Measurements from ENCODE around the gene C17orf67.

The C17orf67 gene, protein sequence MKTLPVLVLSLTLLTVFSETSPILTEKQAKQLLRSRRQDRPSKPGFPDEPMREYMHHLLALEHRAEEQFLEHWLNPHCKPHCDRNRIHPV

DNA sequence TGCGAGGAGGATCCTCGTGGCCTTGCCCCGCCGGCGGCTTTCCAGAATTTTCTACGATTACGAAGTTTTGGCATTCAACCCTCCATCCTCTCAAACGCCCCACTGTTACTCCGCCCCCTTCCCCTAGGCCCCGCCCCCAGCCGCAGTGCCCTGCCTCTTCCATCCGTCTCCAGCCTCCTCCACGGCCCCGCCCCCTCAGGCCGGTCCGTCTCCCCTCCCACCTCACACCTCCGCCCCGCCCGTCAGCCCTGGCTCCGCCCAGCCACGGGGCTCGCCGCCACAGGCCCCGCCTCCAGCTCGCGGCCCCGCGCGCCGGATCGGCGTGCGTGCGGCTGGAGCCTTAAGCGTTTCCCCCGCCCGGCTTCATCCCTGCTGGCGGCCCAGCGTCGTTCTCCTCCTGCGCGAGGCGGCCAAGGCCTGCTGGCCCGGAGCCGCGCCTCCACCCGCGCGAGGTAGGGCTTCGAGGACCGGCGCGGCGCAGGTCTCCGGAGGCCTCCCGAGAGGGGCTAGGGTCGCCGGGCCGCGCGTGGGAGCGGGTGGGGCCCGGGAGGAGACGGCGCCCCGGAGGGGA is at the start of gene C17orf67, which contains the start of gene DGKE:
TSS of gene C17orf67 (minus strand) at position 112 of the 571 bp plus-strand sequence. CDS start 18,110 bp downstream, outside the sequence.
TSS of gene DGKE (plus strand) at position 343 of the 571 bp plus-strand sequence. CDS start 645 bp downstream, outside the sequence.
- FAIRE-seq: no peak

DNA sequence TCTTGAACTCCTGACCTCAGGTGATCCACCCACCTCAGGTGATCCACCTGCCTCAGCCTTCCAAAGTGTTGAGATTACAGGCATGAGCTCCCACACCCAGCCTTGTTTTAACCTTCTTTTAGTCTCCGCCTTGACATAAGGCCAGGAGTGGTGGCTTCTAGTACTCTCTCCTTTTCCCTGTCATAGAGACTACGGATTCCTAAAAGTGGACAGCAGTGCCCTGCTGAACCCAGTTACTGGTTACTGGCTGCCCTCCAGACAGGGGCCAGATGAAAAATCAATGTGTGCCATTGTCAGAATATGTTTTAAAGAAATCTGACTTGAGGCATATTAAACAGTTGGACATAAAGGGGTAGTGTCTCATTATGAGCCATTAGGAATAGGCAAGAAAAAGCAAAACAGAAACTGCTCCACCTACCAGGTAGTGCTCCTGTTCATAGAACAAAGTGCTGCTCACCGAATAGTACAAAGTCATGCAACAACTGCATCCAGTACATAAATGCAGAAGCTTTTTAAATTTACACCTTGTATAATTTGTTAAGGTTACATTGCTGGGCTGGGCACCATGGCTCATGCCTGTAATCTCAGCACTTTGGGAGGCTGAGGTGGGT is 48.1 kb upstream of the C17orf67 start:
- FAIRE-seq: no peak

DNA sequence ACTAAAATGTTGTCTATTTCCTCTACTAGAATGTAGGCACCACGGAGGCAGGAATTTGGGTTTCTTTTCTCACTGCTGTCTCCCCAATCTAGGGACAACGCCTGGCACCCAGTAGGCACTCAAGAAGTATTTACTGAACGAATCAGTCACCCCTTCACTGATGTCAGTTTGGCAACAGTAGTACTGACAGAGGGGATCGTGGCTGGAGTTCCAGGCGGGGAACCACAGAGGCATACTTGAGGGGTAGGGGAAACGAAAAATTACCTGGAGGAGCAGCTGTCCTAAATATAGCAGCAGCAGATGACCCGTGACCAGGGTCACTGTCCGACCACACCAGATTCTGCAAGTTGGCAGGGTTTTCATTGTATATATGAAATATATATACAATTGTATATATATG is 46.9 kb upstream of the C17orf67 start:
- no peak for FAIRE-seq

DNA sequence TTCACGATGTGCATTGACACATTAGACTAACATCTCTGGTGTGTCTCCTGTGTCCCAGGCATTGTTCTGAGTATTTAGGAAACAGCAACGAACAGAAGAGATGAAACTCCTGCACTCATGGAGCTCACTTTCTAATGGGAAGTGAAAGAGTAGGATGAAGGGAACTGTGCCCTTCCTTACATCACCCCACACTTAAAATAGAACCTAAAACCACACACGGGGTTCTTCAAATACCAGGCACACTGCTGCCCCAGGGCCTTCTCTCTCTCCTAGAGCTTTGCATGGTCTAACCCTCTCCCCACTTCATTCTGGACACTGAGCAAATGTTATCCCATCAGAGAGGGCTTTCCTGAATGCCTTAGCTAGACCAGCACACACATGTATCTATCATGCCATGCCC is 46.4 kb upstream of the C17orf67 start:
- FAIRE-seq: no peak

DNA sequence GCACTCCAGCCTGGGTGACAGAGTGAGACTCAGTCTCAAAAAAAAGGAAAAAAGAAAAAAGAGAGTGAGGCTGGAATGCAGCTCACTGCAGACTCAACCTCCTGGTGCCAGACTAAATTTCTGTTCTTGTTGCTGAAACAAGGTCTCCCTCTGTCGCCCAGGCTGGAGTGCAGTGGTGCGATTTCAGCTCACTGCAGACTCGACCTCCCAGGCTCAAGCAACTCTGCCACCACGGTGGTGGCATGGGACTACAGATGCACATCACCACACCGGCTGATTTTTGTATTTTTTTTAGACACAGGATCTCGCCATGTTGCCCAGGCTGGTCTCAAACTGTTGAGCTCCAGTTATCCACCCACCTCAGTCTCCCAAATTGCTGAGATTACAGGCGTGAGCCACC is 45.6 kb upstream of the C17orf67 start:
- FAIRE-seq: no peak

DNA sequence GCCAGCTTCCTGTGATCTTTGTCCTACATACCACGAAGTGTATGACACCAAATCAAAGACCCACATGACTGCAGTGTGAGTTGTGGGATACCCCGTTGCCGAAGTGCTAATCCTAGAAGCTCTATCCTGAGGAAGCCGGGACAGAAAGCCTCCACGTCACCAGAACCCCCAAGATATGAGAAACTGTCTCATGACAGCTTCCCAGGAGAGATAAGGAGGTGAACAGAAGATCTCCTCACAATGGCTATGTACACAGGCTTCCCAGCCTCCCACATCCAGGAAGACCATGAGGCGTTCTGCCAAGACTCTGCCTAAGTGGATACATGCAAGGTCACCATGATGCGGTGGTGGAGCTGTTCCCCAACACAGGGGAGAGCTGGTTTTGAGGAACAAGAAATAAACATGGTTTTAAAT is 43.1 kb upstream of the C17orf67 start:
- FAIRE-seq: no peak

DNA sequence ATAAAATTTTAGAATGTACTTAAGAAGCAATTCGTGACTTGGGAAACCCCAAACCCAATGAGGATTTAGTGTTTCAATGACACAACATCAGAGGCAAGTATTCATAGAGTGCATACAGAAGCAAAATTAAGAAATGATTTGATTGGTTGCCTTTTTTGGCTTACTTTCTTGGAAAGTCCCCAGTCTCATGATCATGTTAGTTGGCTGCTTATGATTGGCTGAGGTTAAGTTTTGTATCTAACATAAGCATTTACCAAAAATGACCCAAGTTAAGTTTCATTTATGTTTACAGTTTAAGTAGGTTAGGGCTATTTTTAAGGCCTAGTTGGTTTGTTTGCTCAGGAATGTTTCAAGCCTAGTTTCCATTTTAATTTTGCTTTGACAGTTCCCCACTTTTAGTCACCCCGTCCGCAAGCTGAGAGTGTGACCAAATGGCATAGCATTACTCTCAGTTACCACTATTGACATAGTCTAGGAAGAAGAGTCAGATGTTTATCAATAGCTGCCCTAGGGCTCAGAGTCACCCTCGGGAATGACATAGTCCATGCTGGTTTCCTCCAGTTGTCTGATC is 36.4 kb upstream of the C17orf67 start:
- FAIRE-seq: no peak

DNA sequence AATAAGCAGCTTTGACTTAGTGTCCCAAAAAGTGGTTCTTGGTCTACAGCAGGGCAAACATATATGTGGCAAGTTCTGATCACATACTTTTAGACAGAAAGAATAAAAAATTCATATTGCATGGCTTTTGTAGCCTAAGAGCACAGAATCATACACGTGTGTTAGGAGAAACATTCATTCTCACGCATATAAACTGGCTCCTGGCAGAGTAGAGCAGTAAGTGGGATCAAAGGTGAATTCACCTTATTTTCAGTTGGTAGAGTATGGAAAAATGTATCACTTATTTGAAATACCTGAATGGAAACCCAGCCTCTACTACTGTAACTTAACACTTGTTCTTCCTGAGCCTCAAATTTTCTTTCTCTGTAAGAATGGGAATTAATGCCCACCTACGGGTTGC is 35.0 kb upstream of the C17orf67 start:
- no peak for FAIRE-seq

DNA sequence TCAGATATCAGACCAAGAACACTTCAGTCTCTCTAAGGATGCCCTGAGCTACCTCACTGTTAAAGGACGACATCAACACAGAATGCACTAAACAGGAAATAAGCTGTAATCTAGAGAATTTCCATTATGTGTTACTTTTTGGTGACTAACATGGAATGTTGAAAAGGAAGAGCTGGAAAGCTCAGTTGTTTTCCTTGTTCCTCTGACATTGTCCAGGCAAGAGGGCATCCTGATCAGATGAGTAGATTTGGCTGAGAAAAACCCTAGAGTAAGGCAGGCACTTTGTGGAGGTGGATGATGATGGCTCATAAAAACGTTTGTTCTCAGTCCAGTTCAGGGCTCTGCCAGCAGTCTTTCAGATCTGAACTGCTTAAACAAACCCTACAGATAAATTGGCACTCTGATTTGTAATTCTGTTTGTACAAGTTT is 34.2 kb upstream of the C17orf67 start:
- FAIRE-seq: no peak

DNA sequence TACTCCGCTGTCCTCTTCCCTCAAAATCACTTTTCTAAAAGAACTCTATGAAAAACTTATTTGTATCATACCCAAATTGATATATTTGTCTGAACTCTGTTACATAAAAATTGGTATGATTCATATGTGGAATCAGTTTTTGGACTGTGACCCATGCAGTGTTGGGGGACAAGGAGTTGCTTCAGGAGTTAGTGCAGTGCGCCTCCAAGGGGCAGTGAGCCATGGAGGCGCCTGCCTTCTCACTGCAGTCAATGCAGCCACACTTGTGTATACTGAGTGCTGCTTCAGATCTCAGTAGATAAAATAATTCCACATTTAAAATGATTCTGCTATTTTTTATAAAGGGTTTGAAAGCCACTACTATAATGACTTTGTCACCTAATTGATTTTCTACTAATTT is 32.8 kb upstream of the C17orf67 start:
- no peak for FAIRE-seq

DNA sequence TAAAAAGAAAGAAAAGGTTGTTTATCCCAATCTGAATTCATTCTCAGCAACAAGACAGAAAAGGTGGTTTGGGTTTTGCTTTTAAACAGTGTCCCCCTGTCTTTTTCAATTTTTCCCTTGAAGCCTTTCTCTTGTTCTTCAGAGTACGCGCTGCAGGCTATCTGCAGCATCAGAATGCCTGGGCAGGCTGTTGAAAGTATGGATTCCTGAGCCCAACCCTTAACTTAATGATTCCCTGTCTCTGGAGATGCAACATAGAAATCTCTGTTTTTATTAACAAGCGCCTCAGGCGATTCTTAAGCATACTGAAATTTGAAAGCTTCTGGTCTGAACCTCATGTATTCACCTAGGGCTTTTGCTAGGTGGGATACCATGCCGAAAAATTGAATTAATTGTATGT is 32.4 kb upstream of the C17orf67 start:
- FAIRE-seq: no peak

DNA sequence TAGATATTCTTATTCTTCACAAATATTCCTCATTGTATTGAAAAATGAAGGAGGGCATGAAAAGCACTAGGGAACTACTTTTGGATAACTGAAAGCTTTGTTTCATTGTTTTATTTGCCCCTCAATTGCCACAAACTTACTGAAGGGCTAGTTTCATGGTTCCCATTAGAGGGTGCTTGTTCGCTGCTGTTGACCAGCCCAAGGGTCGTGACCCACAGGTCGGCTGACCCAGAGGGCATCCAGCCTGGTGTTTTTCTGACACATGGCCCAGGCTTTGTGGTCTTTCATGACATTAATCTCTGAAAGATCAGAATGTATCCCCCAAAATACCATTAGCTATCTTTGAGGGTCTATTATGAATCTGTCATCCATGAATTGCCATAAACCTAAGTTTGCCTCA is 30.3 kb upstream of the C17orf67 start:
- no peak for FAIRE-seq

DNA sequence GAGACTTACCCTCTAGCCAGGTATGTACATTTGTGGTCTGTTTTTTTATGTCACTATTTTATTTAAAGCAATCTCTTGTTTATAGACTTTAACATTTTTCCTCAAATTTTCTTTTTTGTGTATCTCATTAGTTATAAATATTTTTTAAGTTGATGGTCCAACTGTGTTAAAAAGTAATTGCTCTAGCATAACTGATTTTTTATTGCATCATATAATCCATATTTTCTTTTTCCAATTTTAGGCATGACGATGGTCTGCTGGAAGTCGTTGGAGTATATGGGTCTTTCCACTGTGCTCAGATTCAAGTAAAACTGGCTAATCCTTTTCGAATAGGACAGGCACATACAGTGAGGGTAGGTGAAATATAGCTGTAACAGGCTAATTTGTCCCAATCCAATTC is 28.2 kb upstream of the C17orf67 start:
- no peak for FAIRE-seq

DNA sequence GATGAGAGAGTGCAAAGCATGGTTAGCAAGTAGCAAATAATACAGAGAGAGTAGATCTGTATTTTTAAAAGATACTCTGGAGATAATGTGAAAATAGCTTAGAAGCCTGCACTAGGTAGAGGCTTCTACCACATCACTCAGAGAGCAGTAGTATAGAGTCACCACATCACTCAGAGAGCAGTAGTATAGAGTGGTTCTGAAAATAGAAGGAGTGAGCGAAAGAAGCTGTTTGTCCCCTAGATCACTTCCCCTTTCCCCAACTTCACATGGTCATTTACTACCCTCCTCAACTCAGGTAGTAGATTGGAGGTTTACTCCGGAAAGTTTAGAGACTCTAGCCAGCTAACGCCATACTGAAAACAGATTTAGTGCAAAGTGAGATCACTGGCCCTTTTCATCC is 17.3 kb upstream of the C17orf67 start:
- FAIRE-seq: no peak

DNA sequence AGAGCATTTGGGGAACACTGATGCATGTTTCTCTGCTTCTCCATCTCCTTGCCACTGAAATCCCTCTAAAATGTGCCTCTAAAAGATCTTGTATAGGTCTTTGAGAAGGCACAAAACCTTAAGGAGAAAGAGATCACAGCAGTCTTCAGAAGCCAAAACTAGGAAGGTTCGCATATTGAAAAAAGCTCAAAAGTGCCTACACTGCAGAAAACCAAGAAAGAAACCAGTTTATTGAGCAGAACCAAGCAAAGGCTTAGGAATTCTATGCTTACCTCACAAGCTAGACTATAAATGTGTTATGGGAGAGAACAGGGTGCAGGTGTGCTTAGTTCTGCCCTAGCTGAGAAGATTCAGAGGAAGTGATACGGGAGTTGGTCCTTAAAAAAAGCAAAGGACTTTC is 16.9 kb upstream of the C17orf67 start:
- FAIRE-seq: no peak

DNA sequence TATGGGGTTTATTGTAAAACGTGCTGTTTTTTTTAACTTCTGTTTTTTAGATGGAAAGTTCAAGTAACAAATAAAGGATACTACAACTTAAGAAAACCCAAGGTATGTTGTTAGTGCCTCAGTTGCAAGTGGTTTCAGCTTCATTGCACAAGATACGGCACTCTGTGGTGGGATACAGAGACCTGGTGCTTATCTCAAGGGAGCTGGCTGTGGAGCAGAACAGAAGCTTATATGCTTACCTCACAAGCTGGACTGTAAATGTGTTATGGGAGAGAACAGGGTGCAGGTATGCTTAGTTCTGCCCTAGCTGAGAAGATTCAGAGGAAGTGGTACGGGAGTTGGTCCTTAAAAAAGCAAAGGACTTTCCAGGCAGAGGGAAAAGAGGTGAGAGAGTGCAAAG is 15.4 kb upstream of the C17orf67 start:
- FAIRE-seq: no peak

DNA sequence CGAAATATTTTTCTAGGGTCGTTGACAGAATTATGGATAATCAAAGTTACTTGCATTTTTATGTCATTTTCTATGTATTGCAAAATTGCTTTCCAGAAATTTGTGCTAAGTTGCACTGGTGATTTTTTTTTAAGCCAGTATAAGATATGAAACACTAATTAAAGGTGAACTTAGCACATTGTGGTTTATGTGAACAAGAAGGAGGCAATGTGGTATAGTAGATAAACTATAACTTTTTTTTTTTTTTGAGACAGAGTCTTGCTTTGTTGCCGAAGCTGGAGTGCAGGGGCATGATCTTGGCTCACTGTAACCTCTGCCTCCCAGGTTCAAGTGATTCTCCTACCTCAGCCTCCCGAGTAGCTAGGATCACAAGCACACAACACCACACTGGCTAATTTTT is 13.4 kb upstream of the C17orf67 start:
- FAIRE-seq: no peak

DNA sequence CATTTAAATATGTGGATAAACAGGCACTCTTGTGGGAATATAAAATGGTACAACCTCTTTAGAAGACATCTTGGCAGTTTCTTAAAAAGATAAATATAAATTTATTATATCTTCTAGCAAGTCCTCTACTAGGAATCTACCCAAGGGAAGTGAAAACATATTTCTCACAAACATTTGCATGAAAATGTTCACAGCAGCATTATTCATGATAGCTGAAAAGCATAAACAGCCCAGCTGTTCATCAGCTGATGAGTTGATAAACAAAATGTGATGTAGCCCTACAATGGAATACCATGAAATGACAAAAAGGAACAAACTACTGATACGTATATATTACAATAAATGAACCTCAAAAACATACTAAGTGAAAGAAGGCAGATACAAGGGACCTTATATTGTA is 12.2 kb upstream of the C17orf67 start:
- no peak for FAIRE-seq

DNA sequence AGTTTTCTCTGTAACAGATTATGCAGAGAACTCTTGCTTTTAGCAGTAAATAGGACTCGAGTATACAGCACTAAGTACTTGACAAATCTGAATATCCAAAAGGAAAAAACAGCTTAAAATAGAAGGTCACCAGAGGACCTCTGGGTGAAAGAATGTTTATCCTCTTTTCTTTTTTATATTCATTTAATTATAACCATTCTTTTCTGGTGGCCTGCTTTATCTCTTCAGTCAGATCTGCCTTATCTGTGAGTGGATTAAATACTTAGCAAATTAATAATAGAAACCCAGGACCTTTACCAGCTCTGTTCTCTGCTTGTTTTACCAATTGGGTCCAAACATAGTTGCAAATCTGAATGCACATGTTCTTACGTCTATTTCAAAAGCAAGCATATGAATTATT is 8.9 kb upstream of the C17orf67 start:
- FAIRE-seq: no peak

DNA sequence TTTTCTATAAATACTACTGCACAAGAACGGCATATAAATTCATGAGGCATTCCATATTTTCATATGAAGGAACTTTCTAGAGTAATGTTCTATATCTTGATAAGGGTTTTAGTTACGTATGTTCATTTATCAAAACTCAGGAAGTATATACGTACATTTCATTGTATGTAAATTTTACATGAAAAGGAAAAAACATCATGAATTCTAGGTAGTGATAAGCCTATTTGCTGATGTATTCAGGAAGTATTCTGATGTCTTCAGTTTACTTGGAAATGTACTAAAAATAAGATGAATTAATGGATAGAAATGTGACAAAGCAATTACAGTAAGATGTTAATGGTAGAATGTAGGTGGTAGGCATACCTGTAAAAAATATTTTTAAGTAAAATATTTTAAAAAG is 5.0 kb upstream of the C17orf67 start:
- no peak for FAIRE-seq

DNA sequence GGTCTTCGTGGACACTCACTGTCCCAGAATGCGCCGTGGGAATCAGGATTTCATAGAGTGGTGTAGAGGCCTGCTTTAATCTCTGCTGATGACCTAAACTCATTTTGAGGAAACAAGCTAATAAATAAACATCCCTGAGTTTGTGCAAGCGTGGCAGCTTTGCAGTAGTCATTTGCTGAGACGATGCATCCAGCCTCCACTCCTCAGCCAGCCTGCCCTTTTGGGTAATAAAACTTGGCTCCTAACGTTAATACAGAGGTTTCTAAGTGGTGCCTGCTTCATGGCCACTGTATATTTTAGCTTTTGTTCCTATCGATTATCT is 1.5 kb upstream of the C17orf67 start:
- no peak for FAIRE-seq

DNA sequence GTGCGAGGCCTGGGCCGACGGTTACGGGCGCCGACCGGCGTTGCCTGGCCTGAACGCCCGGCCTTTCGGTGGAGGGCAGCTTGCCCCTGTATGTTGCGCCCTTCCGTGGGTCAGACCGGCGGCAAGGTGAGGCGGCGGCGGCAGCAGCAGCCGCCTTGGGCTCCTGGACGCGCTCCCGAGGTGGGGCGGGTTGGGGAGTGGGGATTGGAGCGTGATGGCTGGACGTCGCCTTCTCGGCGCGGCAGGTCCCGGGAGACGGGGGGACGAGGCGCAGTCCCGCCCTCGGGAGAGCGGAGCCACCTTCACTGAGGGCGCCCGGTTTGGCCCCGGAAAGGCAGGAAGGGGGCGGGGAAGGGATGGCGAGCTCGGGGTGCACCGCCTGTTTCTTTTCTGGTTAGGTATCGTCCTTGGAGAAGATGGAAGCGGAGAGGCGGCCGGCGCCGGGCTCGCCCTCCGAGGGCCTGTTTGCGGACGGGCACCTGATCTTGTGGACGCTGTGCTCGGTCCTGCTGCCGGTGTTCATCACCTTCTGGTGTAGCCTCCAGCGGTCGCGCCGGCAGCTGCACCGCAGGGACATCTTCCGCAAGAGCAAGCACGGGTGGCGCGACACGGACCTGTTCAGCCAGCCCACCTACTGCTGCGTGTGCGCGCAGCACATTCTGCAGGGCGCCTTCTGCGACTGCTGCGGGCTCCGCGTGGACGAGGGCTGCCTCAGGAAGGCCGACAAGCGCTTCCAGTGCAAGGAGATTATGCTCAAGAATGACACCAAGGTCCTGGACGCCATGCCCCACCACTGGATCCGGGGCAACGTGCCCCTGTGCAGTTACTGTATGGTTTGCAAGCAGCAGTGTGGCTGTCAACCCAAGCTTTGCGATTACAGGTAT is 902 bp upstream of the C17orf67 start:
- no peak for FAIRE-seq

DNA sequence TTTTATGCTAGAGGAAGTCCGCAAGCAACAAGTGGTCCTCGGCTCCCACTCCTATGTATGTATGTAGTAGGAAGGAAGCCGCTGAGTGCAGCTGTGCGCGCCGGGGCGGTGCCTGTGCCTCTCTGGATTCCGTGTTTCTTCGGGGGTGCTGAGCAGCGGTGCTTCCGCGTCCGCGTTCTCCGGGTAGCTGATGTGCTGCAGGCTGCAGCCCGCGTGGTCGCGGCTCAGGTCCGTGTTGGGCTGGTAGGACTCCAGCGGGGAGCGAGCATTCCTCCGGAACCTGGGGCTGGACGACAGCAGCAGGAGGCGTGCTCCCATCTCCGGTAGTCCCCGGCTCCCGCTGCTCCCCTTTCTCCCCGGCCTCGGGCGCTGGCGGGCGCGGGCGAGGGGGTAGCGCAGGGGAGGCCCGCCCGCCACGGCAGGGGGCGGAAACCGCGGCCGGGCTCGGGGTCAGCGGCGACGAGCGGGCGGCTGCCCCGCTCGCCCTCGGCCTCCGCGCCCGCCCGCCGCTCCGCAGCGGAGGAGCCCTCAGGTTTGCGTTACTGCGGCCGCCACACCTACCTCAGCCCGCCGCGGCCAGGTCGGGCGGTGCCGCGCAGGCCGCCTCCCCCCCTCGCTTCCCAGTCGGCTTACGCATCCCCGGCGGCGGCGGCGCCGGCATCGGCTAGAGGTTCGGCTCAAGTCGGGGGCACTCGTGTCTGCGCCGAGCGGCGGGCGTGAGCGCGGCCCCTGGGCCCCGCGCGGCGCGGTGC is 487 bp downstream of the C17orf67 start:
- FAIRE-seq: no peak
